ENCODE measurements around the gene ADAT2. TPM values are rescaled to one million over a fixed set of nuclear protein-coding genes. Genes with fewer than 3 reads are reported as not detected.
A peak's percentile ranks its signal among the peaks of the same experiment; 100 is the strongest.

Gene ADAT2
- total and polyA plus RNA-seq, 2 of the 13 experiments (the other 11 are each of a cell fraction or from before 2014, with no cell fraction given), result 10.5 to 18.3 TPM

- TF ChIP-seq GLI4 (CRISPR knock-in tag; IDR thresholded peaks at IDR 0.05; ENCODE audit: borderline replicate concordance), result no peak
- TF ChIP-seq ZFP91 (CRISPR knock-in tag; IDR thresholded peaks at IDR 0.05; ENCODE audit: borderline replicate concordance), result peak; percentile 99
- no peak for TF ChIP-seq ZNF282 (IDR thresholded peaks at IDR 0.05; ENCODE audit: partially characterized antibody)
- peak; percentile 98 for TF ChIP-seq SAP130 (CRISPR knock-in tag; IDR thresholded peaks at IDR 0.05; ENCODE audit: low read depth)
Measured at GRCh38 chr6:143450453-143451371, at the start of gene ADAT2, which contains the start of gene PEX3 (continued).

- Histone ChIP-seq H3K9ac (ENCODE audit: insufficient read depth, low read depth, low read length) (no peak overlapping the region), H2AFZ (ENCODE audit: low read length) (no peak overlapping the region), H3K4me1 (ENCODE audit: insufficient read depth, low read length) (no peaks in the 10 kb centered on the region), H3K4me2 (ENCODE audit: low read depth, low read length) (no peak overlapping the region), H4K20me1 (ENCODE audit: insufficient read depth, low read length) (no peaks in the 10 kb centered on the region), H3K27me3 (ENCODE audit: control insufficient read depth in 1 of 2, insufficient read depth in 2 of 2, low read length in 2 of 2) (no peaks in the 10 kb centered on the region), H3K79me2 (ENCODE audit: insufficient read depth, low read length) (no peaks in the 10 kb centered on the region), H3K4me3 (replicated peaks in 1 of 3; ENCODE audit: insufficient read depth in 1 of 3, low read depth in 2 of 3, low read length in 3 of 3) (no peak overlapping the region), H3K36me3 (replicated peaks in 1 of 2; ENCODE audit: control insufficient read depth in 1 of 2, insufficient read depth in 2 of 2, low read length in 2 of 2) (peaks cover 21 to 89% of the 10 kb centered on the region in 2 experiments), H3K27ac (ENCODE audit: extremely low read length, insufficient read depth, low read length) (no peak overlapping the region), H3K9me3 (ENCODE audit: low read length) (no peaks in the 10 kb centered on the region)
- FAIRE-seq, result no peak
- intact Hi-C loops (cut with micrococcal nuclease; ENCODE audit: unreplicated experiment), result no loop called here
- ATAC-seq, result no peak
- ChIA-PET POLR2A (interaction anchor here (1.3 kb wide), 1 partner anchor 38 kb away, joined by 3 read pairs; no protein-coding TSS in a partner anchor), CTCF (ENCODE audit: low intra/inter-chr PET ratio, low total read pairs) (no interaction called here)
- WGBS (ENCODE audit: low lambda C conversion rate), result 94% methylated on average over 4 of the region's 4 CpGs
- TF ChIP-seq NFKB2 (CRISPR knock-in tag; IDR thresholded peaks at IDR 0.05; ENCODE audit: borderline replicate concordance) (no peak), ZNF441 (CRISPR knock-in tag; IDR thresholded peaks at IDR 0.05; ENCODE audit: borderline replicate concordance) (no peak), ZNF788 (CRISPR knock-in tag; IDR thresholded peaks at IDR 0.05; ENCODE audit: borderline replicate concordance) (no peak), NR2C2 (CRISPR knock-in tag; IDR thresholded peaks at IDR 0.05; ENCODE audit: borderline replicate concordance) (no peak), ZNF280D (CRISPR knock-in tag; IDR thresholded peaks at IDR 0.05) (no peak), ZNF709 (CRISPR knock-in tag; IDR thresholded peaks at IDR 0.05) (no peak), ZNF468 (CRISPR knock-in tag; IDR thresholded peaks at IDR 0.05) (no peak), MTF2 (CRISPR knock-in tag; IDR thresholded peaks at IDR 0.05; ENCODE audit: borderline replicate concordance) (no peak), PAWR (CRISPR knock-in tag; IDR thresholded peaks at IDR 0.05; ENCODE audit: borderline replicate concordance) (no peak), TBP (CRISPR knock-in tag; IDR thresholded peaks at IDR 0.05) (no peak), ZNF7 (CRISPR knock-in tag; IDR thresholded peaks at IDR 0.05) (no peak), AHR (CRISPR knock-in tag; IDR thresholded peaks at IDR 0.05) (no peak), NFATC3 (CRISPR knock-in tag; IDR thresholded peaks at IDR 0.05) (no peak), ZNF138 (CRISPR knock-in tag; IDR thresholded peaks at IDR 0.05; ENCODE audit: low read depth) (no peak), SMAD1 (CRISPR knock-in tag; IDR thresholded peaks at IDR 0.05; ENCODE audit: borderline replicate concordance, low read depth) (no peak)
- BruUV-seq (replicated peaks), result no TSS peak
- in situ Hi-C loops (cut with HindIII; ENCODE audit: extremely low pct_ligation_motif_present, low pct_unique_long_range_greater_than_20kb), result no loop called here
- DNase-seq (ENCODE audit: low spot score), result no peak
Measured at GRCh38 chr6:143498428-143498827, 47.9 kb upstream of the ADAT2 start.
